Pancreas (tissue), 10 donors: Measurements from ENCODE around the gene TES. TPM values are rescaled to one million over a fixed set of nuclear protein-coding genes. Genes with fewer than 3 reads are reported as not detected.

ENCODE experiments used
- ATAC-seq, 4 donors: fragments of 200-7000 bp; cut with Tn5 transposase; one replicate each; pipeline versions ENCODE4 v1.8.0 to v1.9.1; 2020; ENCODE audit warnings: mild to moderate bottlenecking in 4 of 4, moderate library complexity in 4 of 4
- DNase-seq, 6 donors: peaks; one replicate each; pipeline ENCODE4 v3.0.0-alpha.2; 2020
- FAIRE-seq: peaks from 2 replicates; lab custom pipeline; 2012; peaks lifted over from hg19 to GRCh38; lab: Jason Lieb, UNC
- H3K27ac ChIP-seq, 4 donors: fragments of 200-600 bp; sonication (generic); 1 replicate in 3 of 4; 2 replicates in 1 of 4; pipeline versions ENCODE4 v1.5.0 to v1.8.0; 2020
- H3K27me3 ChIP-seq, 4 donors: fragments of 200-600 bp; one replicate each; pipeline ENCODE4 v1.8.0; 2021
- H3K36me3 ChIP-seq, 3 donors: fragments of 200-600 bp; sonication (generic) in 1 of 3; one replicate each; pipeline versions ENCODE4 v1.5.0 to v1.8.0; 2020 to 2021
- H3K4me1 ChIP-seq, 3 donors: fragments of 200-600 bp; one replicate each; pipeline ENCODE4 v1.8.0; 2021
- H3K4me3 ChIP-seq, 4 donors: fragments of 200-600 bp; sonication (generic) in 2 of 4; one replicate each; pipeline versions ENCODE4 v1.5.0 to v1.8.0; 2020 to 2021
- H3K9me3 ChIP-seq, 4 donors: fragments of 200-600 bp; one replicate each; pipeline ENCODE4 v1.8.0; 2021
- CTCF ChIP-seq, 4 donors: fragments of 200-600 bp; sonication (generic) in 3 of 4; IDR thresholded peaks; one replicate each; pipeline versions ENCODE4 v1.5.0 to v1.8.0; 2021; ENCODE audit warnings: antibody characterized with exemption in 4 of 4
- WGBS, 2 donors: extraction: QIAGEN DNeasy Blood & Tissue Kit; methylation state at CpG; one replicate each; pipeline ENCODE4 v1.1.7; 2013; 5-methylcytosine and 5-hydroxymethylcytosine counted together
- intact Hi-C, 3 donors: fragments of 100-400 bp; cut with DNase I; formaldehyde crosslinking; loops; one replicate each; pipeline versions ENCODE4 v1.11.1 to v1.14.2; 2022
- polyA plus RNA-seq, 2 donors: library from polyadenylated mRNA; stranded (reverse); fragments of 200-250 nt; gene quantifications; one replicate each; pipeline ENCODE4 v1.2.3, GENCODE V29; 2013
- total RNA-seq, 6 donors: library from RNA; stranded (reverse); fragmentation: NEBNext Ultra II Directional in 4 of 6; extraction: Animal tissue kit (Norgen Biotek cat#: 25700) in 4 of 6; gene quantifications; one replicate each; pipeline versions ENCODE4 v1.2.1 to v1.2.4, GENCODE V29; 2021 to 2023
- donor health status: healthy with polysubstance abuse.
- donor health status: DM: no; HTN: no; CAD: no; lungs with moderate emphysema.
- donor health status: DM: no; HTN: no; CAD: no.
- donor health status: control.
- donor health status: control.
- donor health status: Bipolar disorder and iron deficiency.
- donor health status: DM: yes; HTN: yes; CAD: no.
- donor health status: DM: no; HTN: no; CAD: no.
- donor health status: DM: no; HTN: no; CAD: no.
- donor health status: DM: yes; HTN: yes; CAD: no.

TES gene
- total and polyA plus RNA-seq, 8 donors: 10.6 to 37.0 (median 20.0) TPM

- no peak overlapping the region for H3K27ac ChIP-seq
- no peak for TF ChIP-seq CTCF (IDR thresholded peaks at IDR 0.05)
- H3K36me3 ChIP-seq: peaks cover 0 to 6% (median 0%) of the 10 kb centered on the region in 3 donors
- ATAC-seq (no peak), FAIRE-seq (no peak), DNase-seq (no peak)
- H3K4me1 ChIP-seq: no peaks in the 10 kb centered on the region
- intact Hi-C loops: no loop called here
- no peak overlapping the region for H3K4me3 ChIP-seq
- WGBS, 2 donors: 94% methylated on average over 1 of the region's 1 CpG
- no peaks in the 10 kb centered on the region for H3K9me3 ChIP-seq
- no peaks in the 10 kb centered on the region for H3K27me3 ChIP-seq
Observed at GRCh38 chr7:116246357-116246756, 36.0 kb downstream of the TES start.

DNA sequence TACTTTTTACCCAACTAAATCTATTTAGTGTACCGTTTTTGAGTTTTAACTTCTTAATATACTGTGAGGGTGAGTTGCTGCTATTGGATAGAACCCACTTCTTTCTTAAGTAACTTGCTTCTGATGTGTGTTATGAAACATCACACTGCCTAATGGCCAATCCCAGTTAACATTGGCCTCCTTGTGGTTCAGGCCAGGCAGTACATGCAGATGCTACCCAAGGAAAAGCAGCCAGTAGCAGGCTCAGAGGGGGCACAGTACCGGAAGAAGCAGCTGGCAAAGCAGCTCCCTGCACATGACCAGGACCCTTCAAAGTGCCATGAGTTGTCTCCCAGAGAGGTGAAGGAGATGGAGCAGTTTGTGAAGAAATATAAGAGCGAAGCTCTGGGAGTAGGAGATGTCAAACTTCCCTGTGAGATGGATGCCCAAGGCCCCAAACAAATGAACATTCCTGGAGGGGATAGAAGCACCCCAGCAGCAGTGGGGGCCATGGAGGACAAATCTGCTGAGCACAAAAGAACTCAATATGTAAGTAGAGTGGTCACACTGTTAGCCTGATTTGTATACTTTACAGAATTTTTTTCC, 39.7 kb downstream of the TES start:
- no peak for TF ChIP-seq CTCF (IDR thresholded peaks at IDR 0.05)
- no peaks in the 10 kb centered on the region for H3K27me3 ChIP-seq
- WGBS, 2 donors: 88 to 91% methylated on average over 3 of the region's 3 CpGs
- peak in 3 of 4 donors; percentile 40 to 67 (median 42) for ATAC-seq
- H3K36me3 ChIP-seq: peaks cover 0 to 18% (median 0%) of the 10 kb centered on the region in 3 donors
- no peak for FAIRE-seq
- no peak overlapping the region for H3K27ac ChIP-seq
- no peaks in the 10 kb centered on the region for H3K4me1 ChIP-seq
- peak in 1 of 6 donors; percentile 14 for DNase-seq
- H3K9me3 ChIP-seq: no peaks in the 10 kb centered on the region
- intact Hi-C loops: no loop called here
- H3K4me3 ChIP-seq: no peak overlapping the region

- Histone ChIP-seq H3K4me3 (no peak overlapping the region), H3K27me3 (no peaks in the 10 kb centered on the region), H3K27ac (no peak overlapping the region), H3K9me3 (no peaks in the 10 kb centered on the region), H3K4me1 (no peaks in the 10 kb centered on the region), H3K36me3 (peaks cover 0 to 18% (median 0%) of the 10 kb centered on the region in 3 donors)
- DNase-seq (no peak), ATAC-seq (no peak), FAIRE-seq (no peak)
- intact Hi-C loops: no loop called here
- WGBS, 2 donors: 96 to 98% methylated on average over 5 of the region's 5 CpGs
- no peak for TF ChIP-seq CTCF (IDR thresholded peaks at IDR 0.05)
Observed at GRCh38 chr7:116251675-116252074, 41.3 kb downstream of the TES start.

DNA sequence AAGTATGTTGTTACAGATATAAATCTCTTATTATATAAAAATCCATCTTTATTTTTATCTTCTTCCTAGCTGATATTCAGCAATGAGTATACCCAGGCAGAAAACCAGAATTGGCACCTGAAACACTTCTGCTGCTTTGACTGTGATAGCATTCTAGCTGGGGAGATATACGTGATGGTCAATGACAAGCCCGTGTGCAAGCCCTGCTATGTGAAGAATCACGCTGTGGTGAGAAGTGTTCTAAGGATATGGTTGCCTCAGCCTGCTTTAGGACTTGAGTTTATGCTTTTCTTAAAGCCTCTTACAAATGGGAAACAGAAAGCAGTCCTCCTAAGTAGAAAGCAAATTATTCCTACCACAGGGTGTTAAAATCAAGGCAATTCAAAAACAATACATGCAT, 41.9 kb downstream of the TES start:
- Histone ChIP-seq H3K36me3 (peaks cover 0 to 18% (median 0%) of the 10 kb centered on the region in 3 donors), H3K9me3 (no peaks in the 10 kb centered on the region), H3K4me3 (no peak overlapping the region), H3K4me1 (no peaks in the 10 kb centered on the region), H3K27ac (no peak overlapping the region), H3K27me3 (no peaks in the 10 kb centered on the region)
- intact Hi-C loops: no loop called here
- no peak for DNase-seq
- TF ChIP-seq CTCF (IDR thresholded peaks at IDR 0.05): no peak
- no peak for ATAC-seq
- FAIRE-seq: no peak
- WGBS, 2 donors: 85 to 89% methylated on average over 3 of the region's 3 CpGs

DNA sequence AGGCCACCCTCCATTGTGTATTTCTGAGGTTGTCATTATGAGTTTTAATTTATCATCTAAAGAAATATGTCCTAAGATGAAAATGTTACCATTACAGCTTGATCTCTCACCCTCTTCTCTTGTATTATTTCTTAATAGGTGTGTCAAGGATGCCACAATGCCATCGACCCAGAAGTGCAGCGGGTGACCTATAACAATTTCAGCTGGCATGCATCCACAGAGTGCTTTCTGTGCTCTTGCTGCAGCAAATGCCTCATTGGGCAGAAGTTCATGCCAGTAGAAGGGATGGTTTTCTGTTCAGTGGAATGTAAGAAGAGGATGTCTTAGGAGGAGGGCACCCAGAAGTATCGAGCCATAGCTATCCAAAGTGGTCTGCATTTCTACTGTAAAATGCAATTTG, 46.8 kb downstream of the TES start:
- no peak for ATAC-seq
- FAIRE-seq: no peak
- H3K9me3 ChIP-seq: no peaks in the 10 kb centered on the region
- no peak overlapping the region for H3K4me3 ChIP-seq
- TF ChIP-seq CTCF (IDR thresholded peaks at IDR 0.05): no peak
- intact Hi-C loops: no loop called here
- peaks cover 0 to 4% (median 0%) of the 10 kb centered on the region in 3 donors for H3K4me1 ChIP-seq
- H3K27me3 ChIP-seq: no peaks in the 10 kb centered on the region
- H3K27ac ChIP-seq: no peak overlapping the region
- H3K36me3 ChIP-seq: peaks cover 0 to 15% (median 0%) of the 10 kb centered on the region in 3 donors
- DNase-seq: no peak
- WGBS, 2 donors: 81 to 82% methylated on average over 3 of the region's 3 CpGs
